Gastroesophageal sphincter (tissue), 4 donors: ENCODE data around the gene MREG. TPM values are rescaled to one million over a fixed set of nuclear protein-coding genes. Genes with fewer than 3 reads are reported as not detected.

Experiments
- ATAC-seq: fragments of 150-250 bp; one replicate; pipeline ENCODE4 v1.9.1; 2016; ENCODE audit warnings: mild to moderate bottlenecking, moderate library complexity
- H3K27ac ChIP-seq, 4 donors: fragments of 200-600 bp; sonication (generic) in 3 of 4; 1 replicate in 3 of 4; 2 replicates in 1 of 4; pipeline ENCODE4 v1.5.1; 2016 to 2019
- H3K27me3 ChIP-seq: fragments of 200-600 bp; sonication (generic); one replicate; pipeline ENCODE4 v1.5.1; 2019
- H3K36me3 ChIP-seq, 2 donors: fragments of 200-600 bp; sonication (generic); one replicate each; pipeline ENCODE4 v1.5.1; 2019; ENCODE audit warnings: control low read depth in 1 of 2
- H3K4me1 ChIP-seq, 3 donors: fragments of 200-600 bp; sonication (generic); 1 replicate in 2 of 3; 2 replicates in 1 of 3; pipeline ENCODE4 v1.5.1; 2016 to 2019; ENCODE audit warnings: control low read depth in 2 of 3
- H3K4me3 ChIP-seq, 2 donors: fragments of 200-600 bp; sonication (generic); one replicate each; pipeline ENCODE4 v1.5.1; 2019; ENCODE audit warnings: mild to moderate bottlenecking in 1 of 2, moderate library complexity in 1 of 2
- H3K9me3 ChIP-seq, 3 donors: fragments of 200-600 bp; sonication (generic); one replicate each; pipeline ENCODE4 v1.5.1; 2017 to 2019; ENCODE audit warnings: control low read depth in 2 of 3
- CTCF ChIP-seq, 4 experiments: fragments of 200-600 bp in 2 of 4; fragments of 450-650 bp in 2 of 4; sonication (generic) in 1 of 4; IDR thresholded peaks; one replicate each; pipeline ENCODE4 v1.5.1; 2017 to 2019; ENCODE audit warnings: antibody characterized with exemption in 4 of 4, mild to moderate bottlenecking in 2 of 4, moderate library complexity in 2 of 4
- EP300 ChIP-seq: sonication (generic); formaldehyde crosslinking; IDR thresholded peaks from one replicate; pipeline ENCODE4 v1.6.1; 2017; ENCODE audit warnings: antibody characterized with exemption, mild to moderate bottlenecking
- POLR2A ChIP-seq, 2 donors: fragments of 450-650 bp; IDR thresholded peaks; one replicate each; pipeline ENCODE4 v1.6.1; 2017; ENCODE audit warnings: antibody characterized with exemption in 2 of 2, mild to moderate bottlenecking in 2 of 2, moderate library complexity in 1 of 2
- POLR2AphosphoS5 ChIP-seq: sonication (generic); formaldehyde crosslinking; IDR thresholded peaks from one replicate; pipeline ENCODE4 v1.6.1; 2017; ENCODE audit warnings: antibody characterized with exemption
- WGBS, 2 donors: methylation state at CpG; one replicate each; pipeline ENCODE4 v1.1.5; 2018; ENCODE audit warnings: low coverage in 1 of 2; 5-methylcytosine and 5-hydroxymethylcytosine counted together
- total RNA-seq, 4 donors: library from RNA; depleted of rRNA; stranded (reverse); fragments of >200 nt; gene quantifications; one replicate each; pipeline ENCODE4 v1.1.0, GENCODE V29; 2016

Gene MREG
- total RNA-seq, 4 donors from 2014 or later: 0.40 to 3.3 (median 0.54) TPM

DNA sequence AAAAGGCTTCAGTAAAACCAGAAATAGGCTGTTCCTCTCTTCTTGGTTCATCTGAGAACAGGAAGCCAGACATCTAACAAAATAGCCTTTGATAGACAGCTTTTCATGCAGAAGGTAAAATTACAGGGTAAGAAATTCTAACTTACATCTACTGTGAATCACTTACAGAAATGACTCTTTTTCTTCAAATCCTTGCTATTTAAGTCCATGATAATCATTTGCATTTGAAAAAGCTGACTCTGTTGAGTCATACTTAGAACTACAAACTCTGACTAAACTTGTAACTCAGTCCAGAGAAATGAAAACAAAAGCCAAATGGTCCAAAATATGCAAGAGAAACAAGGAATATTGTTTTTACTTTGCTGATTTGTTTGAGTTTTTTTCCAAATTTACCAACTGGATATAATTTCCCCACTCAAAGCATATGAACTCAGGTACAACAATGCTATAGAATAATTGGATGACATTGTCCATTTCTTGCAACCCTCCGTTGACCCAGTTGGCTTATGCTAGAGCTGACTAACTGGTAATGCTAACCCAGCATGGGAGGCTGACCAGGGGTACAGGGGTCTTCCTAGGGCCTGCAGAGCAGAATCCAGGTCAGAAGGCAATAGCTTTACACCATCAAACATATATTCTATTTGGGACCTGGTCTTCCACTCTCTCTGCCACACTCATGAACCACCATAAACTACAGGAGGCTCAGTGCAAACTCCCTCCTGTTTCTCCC, 18.8 kb upstream of the MREG start:
- Histone ChIP-seq H3K36me3 (peaks cover 0 to 33% of the 10 kb centered on the region in 2 donors), H3K27ac (no peak overlapping the region), H3K4me3 (no peak overlapping the region), H3K9me3 (no peaks in the 10 kb centered on the region), H3K4me1 (no peaks in the 10 kb centered on the region), H3K27me3 (no peaks in the 10 kb centered on the region)
- 100% methylated on average over 1 of the region's 1 CpG; no CpG with 5 or more reads in 1 of the 2 donors for WGBS, 2 donors
- no peak for ATAC-seq
- TF ChIP-seq CTCF (IDR thresholded peaks at IDR 0.05) (no peak), POLR2AphosphoS5 (no peak)

DNA sequence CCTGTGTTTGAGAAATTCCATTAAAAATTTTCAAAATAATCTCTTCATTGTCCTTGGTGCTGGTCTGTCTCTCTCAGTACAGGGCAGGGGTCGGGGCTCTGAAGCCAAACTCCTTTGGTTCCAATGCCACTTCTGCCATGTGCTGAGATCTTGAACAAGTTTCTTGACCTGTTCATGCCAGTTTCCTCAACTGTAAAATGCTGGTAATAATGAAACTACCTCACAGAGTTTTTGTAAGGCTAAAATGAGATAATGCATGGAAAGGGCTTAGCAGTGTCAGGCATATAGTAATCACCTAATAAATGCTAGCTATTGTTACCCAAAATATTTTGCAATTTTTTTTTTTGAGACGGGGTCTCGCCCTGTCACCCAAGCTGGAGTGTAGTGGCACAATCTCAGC, 16.9 kb upstream of the MREG start:
- H3K4me1 ChIP-seq: no peaks in the 10 kb centered on the region
- H3K27me3 ChIP-seq: no peaks in the 10 kb centered on the region
- peaks cover 0 to 18% of the 10 kb centered on the region in 2 donors for H3K36me3 ChIP-seq
- no peak overlapping the region for H3K27ac ChIP-seq
- TF ChIP-seq CTCF (IDR thresholded peaks at IDR 0.05) (no peak), POLR2AphosphoS5 (no peak), POLR2A (IDR thresholded peaks at IDR 0.05) (no peak), EP300 (no peak)
- no peak for ATAC-seq
- WGBS, 2 donors: 81 to 91% methylated on average over 2 to 3 of the region's 3 CpGs
- no peak overlapping the region for H3K4me3 ChIP-seq
- H3K9me3 ChIP-seq: no peaks in the 10 kb centered on the region

DNA sequence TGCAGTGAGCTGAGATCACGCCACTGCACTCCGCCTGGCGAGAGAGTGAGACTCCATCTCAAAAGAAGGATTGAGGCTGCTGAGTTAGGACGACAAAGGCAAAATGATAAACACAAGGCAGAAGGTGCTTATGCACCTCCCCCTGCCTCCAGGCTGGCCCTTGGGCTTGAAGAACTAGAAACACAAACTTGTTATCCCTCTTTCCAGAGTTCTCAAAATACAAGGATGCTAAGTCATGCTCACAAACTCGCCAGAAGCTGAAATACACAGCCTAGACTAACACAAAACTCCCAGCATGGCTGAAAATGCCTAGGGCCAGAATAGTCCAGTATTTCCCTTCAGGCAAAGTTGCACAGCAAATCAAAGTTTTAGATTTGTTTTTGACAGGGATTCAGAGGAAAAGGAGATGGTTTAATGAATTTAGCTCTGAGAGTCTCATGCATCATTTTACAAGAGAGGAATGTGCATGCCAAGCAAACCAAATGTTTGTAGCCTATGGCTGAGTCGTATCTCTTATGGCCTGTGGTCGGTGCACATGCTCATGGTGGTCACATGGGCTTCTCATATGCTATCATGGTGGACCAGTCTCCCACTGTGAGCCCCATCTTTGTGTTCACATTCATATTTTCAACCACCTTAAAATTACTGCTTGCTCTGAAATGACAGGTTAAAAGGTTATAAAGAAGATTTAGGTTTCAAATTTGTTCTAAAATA, 16.2 kb upstream of the MREG start:
- Histone ChIP-seq H3K27me3 (no peaks in the 10 kb centered on the region), H3K36me3 (peaks cover 0 to 18% of the 10 kb centered on the region in 2 donors), H3K4me1 (no peaks in the 10 kb centered on the region), H3K9me3 (no peaks in the 10 kb centered on the region), H3K4me3 (no peak overlapping the region), H3K27ac (no peak overlapping the region)
- ATAC-seq: no peak
- WGBS, 2 donors: 82 to 94% methylated on average over 3 to 6 of the region's 7 CpGs
- TF ChIP-seq CTCF (IDR thresholded peaks at IDR 0.05): no peak
- no peak for TF ChIP-seq EP300
- TF ChIP-seq POLR2A (IDR thresholded peaks at IDR 0.05): no peak
- no peak for TF ChIP-seq POLR2AphosphoS5

DNA sequence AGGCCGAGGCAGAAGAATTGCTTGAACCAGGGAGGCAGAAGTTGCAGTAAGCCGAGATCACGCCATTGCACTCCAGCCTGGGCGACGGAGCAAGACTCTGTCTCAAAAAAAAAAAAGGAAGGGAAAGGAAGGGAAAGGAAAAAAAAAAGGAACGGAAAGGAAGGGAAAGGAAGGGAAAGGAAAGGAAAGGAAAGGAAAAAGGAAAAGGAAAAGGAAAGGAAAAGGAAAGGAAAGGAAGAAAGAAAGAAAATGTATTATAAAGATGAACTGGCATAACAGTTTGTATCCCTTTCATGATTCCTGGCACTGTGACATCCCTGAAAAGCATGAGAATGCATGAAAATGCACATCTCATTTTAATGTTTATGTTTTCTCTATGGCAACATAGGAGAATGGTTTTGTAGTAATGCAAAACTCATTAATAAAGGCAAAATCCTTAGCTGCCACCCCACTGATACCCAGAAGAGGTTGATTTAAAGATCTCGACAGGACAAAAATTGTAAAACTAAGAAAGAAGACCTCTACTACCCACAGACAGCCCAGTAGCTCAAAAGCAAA, 11.5 kb upstream of the MREG start:
- Histone ChIP-seq H3K4me1 (no peaks in the 10 kb centered on the region), H3K27me3 (no peaks in the 10 kb centered on the region), H3K9me3 (no peaks in the 10 kb centered on the region), H3K27ac (no peak overlapping the region), H3K36me3 (peaks cover 0 to 10% of the 10 kb centered on the region in 2 donors), H3K4me3 (no peak overlapping the region)
- ATAC-seq: no peak
- 88 to 92% methylated on average over 3 to 5 of the region's 7 CpGs for WGBS, 2 donors
- TF ChIP-seq POLR2AphosphoS5: no peak
- TF ChIP-seq POLR2A (IDR thresholded peaks at IDR 0.05): no peak
- TF ChIP-seq EP300: no peak
- no peak for TF ChIP-seq CTCF (IDR thresholded peaks at IDR 0.05)
